Stomach smooth muscle (tissue), 2 donors: ENCODE data around the gene SLC28A1.

Experiments used
- H3K27ac ChIP-seq: one replicate; pipeline ENCODE4 v1.7.0; 2013; ENCODE audit warnings: mild to moderate bottlenecking, low read length, inconsistent platforms
- H3K27me3 ChIP-seq, 2 donors: one replicate each; pipeline ENCODE4 v1.7.0; 2013; ENCODE audit warnings: low read length in 2 of 2; ENCODE audit not compliant: insufficient read depth in 2 of 2, control insufficient read depth in 1 of 2
- H3K36me3 ChIP-seq, 2 donors: one replicate each; pipeline ENCODE4 v1.7.0; 2013; ENCODE audit warnings: low read length in 2 of 2; ENCODE audit not compliant: control insufficient read depth in 2 of 2, insufficient read depth in 2 of 2
- H3K4me1 ChIP-seq: one replicate; pipeline ENCODE4 v1.7.0; 2013; ENCODE audit warnings: low read length; ENCODE audit not compliant: control insufficient read depth, insufficient read depth
- H3K4me3 ChIP-seq, 2 donors: one replicate each; pipeline ENCODE4 v1.7.0; 2013; ENCODE audit warnings: low read length in 2 of 2
- H3K9ac ChIP-seq, 2 donors: one replicate each; pipeline ENCODE4 v1.7.0; 2013; ENCODE audit warnings: low read length in 2 of 2, mild to moderate bottlenecking in 1 of 2
- H3K9me3 ChIP-seq, 2 donors: one replicate each; pipeline ENCODE4 v1.7.0; 2013; ENCODE audit warnings: low read length in 2 of 2; ENCODE audit not compliant: control insufficient read depth in 2 of 2
- donor health status: healthy.
- donor health status: Pancreatic carcinoma.

SLC28A1 gene

DNA sequence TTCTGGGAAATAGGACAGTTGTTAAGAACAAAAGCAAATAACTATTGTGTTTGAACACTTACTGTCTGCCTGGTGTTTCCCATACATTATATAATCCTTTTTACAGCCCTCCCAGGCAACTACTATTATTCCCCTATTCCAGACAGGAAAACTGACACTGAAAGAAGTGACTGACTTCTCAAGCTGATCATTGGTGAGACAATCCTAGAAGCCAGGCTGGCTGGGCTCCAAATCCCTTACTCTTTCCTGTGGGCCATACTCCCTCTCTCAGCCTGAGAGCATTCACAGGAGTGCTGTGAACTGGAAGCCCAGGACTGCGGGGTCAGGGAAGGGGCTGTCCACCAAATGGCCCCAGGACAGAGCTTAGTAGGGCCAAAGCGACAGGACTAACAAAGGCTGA lies 58.0 kb downstream of the SLC28A1 start:
- no peak overlapping the region for H3K27ac ChIP-seq
- no peak overlapping the region for H3K9ac ChIP-seq
- H3K27me3 ChIP-seq: no peaks in the 10 kb centered on the region
- H3K36me3 ChIP-seq: no peaks in the 10 kb centered on the region
- no peaks in the 10 kb centered on the region for H3K4me1 ChIP-seq
- no peak overlapping the region for H3K4me3 ChIP-seq
- no peaks in the 10 kb centered on the region for H3K9me3 ChIP-seq

DNA sequence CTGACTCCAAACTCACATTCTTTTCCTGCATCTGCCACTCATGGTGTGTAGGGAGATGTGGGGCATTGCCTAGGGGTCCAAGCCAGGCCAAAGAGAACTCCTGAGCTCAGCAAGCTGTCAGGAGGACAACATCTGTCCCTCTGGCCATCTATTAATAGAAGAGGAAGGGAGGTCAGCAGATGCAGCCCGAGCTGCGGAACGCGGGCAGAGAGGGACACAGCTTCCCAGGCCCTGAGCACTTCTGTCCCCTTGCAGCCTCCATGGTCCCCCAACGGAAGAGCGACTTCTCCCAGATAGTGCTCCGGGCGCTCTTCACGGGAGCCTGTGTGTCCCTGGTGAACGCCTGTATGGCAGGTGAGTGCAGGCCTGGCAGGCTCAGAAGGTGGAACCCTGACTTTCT lies 59.8 kb downstream of the SLC28A1 start:
- Histone ChIP-seq H3K36me3 (no peaks in the 10 kb centered on the region), H3K9ac (no peak overlapping the region), H3K27ac (no peak overlapping the region), H3K27me3 (no peaks in the 10 kb centered on the region), H3K4me1 (peaks cover 4% of the 10 kb centered on the region), H3K4me3 (no peak overlapping the region), H3K9me3 (no peaks in the 10 kb centered on the region)

DNA sequence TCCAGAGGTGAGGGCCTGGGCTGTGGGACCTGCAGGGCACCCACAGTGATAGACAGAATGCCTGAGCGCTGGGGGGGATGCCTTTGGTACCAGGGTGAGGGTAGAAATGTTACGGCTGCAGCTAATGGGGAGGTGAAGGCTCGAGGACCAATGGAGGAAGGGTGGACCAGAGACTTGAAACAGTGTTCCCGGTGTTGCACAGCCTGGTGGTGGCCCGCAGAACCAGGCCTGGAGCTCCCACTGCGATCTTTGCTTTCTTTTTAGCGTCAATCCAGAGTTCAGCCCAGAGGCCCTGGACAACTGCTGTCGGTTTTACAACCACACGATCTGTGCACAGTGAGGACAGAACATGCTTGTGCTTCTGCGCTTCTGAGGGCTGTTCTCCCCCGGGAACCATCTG lies 60.4 kb downstream of the SLC28A1 start:
- H3K27me3 ChIP-seq: no peaks in the 10 kb centered on the region
- H3K9me3 ChIP-seq: no peaks in the 10 kb centered on the region
- H3K4me3 ChIP-seq: no peak overlapping the region
- H3K9ac ChIP-seq: no peak overlapping the region
- no peak overlapping the region for H3K27ac ChIP-seq
- H3K36me3 ChIP-seq: no peaks in the 10 kb centered on the region
- H3K4me1 ChIP-seq: peaks cover 4% of the 10 kb centered on the region

DNA sequence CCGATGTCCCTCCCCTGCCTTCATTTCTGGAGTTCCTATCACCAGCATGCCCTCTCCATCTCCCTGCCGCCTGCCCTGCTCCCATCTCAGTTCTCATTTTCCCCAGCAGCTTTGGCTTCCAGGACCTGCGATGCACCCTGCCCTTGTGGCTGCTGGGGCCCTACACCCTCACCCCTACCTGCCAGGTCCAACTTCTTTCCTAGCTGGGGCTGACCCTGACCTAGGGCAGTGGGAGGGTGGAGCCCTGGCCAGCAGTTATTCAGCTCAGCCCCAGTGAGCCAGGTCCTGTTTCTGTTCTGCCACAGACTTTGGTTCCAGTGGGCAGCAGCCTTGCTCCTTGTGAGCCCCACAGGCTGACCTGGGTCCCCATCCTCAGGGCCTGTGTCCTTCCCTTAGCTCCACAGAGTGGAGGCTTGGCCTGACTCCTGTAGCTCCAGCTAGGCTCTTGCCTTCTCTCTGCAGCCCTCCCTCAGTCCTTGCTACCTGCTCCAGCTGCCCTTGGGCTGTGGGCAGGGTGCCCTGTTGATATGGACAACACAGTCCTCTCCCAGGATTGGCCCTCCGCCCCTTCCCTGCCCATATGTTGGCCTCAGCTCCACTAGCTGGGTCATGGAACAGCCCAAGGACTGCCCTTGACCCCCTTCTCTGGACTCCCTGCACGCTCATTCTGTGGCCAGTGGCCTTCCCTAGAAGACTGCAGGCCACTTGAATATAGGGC lies 62.5 kb downstream of the SLC28A1 start:
- Histone ChIP-seq H3K9ac (no peak overlapping the region), H3K27me3 (no peaks in the 10 kb centered on the region), H3K27ac (no peak overlapping the region), H3K36me3 (no peaks in the 10 kb centered on the region), H3K4me3 (no peak overlapping the region), H3K4me1 (peaks cover 4% of the 10 kb centered on the region), H3K9me3 (no peaks in the 10 kb centered on the region)

DNA sequence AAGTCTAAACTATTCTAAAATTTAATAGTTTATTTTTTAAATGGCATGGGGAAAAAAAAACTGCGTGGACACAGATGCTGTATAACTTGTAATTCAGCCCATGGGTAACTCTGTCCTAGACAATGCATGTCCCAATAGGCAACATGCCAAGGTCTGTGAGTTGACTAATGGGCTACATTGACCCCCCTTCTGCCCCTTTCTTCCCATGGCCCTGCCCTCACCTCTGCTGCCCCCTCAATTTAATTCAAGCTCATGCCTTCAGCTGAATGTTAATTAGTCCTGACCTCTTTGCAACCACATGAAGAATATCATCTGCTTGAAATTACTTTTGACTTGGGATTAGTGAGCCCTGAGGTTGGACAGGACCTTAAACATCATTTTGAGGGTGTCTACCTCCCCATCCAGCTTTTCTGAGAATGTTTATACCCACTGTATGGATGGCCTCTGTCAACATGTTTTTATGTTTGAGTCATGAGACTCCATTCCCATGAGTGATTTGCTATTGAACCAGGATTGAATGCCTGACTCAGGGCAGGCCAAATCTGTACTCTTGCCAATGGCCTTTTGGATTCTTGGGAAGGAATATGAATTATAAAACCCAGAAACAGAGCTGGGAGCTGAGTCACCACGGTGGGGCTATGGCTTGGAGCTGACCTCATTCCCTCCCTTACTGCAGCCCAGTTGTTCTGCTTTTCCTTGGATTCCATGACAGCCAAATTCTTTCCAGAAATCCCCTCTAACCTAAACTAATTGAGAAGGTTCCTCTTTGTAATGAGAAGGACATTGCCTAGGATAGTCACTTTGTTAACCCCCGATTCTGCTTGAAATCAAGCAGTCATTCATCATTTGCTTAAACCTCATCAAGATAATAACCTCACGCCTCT lies 63.7 kb downstream of the SLC28A1 start:
- H3K27ac ChIP-seq: no peak overlapping the region

DNA sequence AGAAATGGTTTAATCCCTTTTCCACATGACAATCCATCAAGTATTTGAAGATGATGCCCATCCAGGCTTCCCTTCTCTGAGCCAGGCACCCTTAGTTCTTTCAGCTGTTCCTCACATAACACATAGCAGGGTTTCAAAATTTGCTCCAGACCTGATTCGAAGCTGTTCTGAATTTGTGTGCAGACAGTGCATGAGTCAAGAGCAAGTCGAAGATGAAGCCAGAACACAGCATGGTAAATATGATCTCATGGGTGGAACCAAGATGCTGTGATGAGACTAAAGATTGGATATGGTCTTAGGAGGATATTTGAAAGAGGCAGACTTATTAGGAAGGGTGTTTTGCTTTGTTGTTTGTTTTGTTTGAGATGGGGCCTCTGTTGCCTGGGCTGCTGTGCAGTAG lies 64.6 kb downstream of the SLC28A1 start:
- no peaks in the 10 kb centered on the region for H3K27me3 ChIP-seq
- no peak overlapping the region for H3K9ac ChIP-seq
- no peak overlapping the region for H3K27ac ChIP-seq
- H3K9me3 ChIP-seq: no peaks in the 10 kb centered on the region
- H3K4me1 ChIP-seq: peaks cover 4% of the 10 kb centered on the region
- no peaks in the 10 kb centered on the region for H3K36me3 ChIP-seq
- no peak overlapping the region for H3K4me3 ChIP-seq

More for the DNA sequence above, 63.7 kb downstream of the SLC28A1 start:
- H3K9ac ChIP-seq: no peak overlapping the region
- no peaks in the 10 kb centered on the region for H3K27me3 ChIP-seq
- H3K4me3 ChIP-seq: no peak overlapping the region
- H3K36me3 ChIP-seq: no peaks in the 10 kb centered on the region
- H3K4me1 ChIP-seq: peaks cover 4% of the 10 kb centered on the region
- no peaks in the 10 kb centered on the region for H3K9me3 ChIP-seq

DNA sequence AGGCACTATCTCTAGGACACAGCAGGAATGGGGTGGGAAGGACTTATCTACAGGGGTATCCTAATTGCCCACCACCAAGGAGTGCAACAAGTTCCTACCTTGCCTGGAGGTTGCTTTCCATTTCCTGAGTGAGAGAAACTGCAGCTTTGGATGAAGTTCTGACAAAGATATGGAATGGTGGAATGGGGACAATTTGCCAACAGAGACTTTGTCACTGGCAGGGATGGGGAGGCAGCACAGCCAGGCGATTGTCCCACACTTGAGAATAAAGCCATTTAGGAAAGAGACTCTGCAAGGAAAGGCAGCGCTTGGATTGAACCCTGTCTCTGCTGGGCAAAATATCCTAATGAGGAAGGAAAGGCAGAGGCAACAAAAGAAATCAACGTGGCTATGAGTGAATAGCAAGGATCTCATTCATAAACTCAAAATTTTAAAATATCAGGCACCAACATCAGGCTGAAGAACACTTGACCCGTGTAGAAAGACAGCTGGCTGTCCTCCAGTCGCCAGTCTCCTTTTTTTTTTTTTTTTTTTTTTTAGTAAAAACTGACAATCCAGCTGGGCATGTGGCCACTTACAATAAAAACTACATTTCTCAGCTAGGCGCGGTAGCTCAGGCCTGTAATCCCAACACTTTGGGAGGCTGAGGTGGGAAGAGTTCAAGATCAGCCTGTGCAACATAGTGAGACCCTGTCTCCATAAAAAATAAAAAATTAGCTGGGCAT lies 65.5 kb downstream of the SLC28A1 start:
- Histone ChIP-seq H3K4me1 (peaks cover 8% of the 10 kb centered on the region), H3K27me3 (no peaks in the 10 kb centered on the region), H3K9me3 (no peaks in the 10 kb centered on the region), H3K4me3 (no peak overlapping the region), H3K36me3 (no peaks in the 10 kb centered on the region), H3K27ac (no peak overlapping the region), H3K9ac (no peak overlapping the region)

DNA sequence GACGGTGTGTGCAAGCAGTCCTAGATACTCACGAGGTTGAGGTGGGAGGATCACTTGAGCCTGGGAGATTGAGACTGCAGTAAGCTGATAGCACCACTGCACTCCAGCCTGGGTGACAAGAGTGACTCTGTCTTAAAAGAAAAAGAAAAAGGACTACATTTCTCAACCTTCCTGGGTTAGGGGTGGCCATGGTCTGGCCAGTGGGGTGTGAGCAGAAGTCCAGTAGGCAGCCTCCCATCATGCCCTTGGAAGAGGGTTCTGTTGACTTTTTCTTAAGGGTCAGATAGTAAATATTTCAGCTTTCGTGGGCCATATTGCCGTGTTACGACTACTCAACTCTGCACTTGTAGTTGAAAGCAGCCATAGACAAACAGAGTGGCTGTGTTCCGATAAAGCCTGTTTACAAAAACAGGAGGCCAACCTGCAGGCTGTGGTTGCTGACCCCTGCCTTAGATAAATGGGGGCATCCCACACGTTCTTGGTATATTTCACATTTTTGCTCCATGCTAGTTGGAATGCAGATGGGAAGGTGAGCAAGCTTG lies 66.2 kb downstream of the SLC28A1 start:
- Histone ChIP-seq H3K9me3 (no peaks in the 10 kb centered on the region), H3K4me1 (peaks cover 11% of the 10 kb centered on the region), H3K9ac (no peak overlapping the region)

DNA sequence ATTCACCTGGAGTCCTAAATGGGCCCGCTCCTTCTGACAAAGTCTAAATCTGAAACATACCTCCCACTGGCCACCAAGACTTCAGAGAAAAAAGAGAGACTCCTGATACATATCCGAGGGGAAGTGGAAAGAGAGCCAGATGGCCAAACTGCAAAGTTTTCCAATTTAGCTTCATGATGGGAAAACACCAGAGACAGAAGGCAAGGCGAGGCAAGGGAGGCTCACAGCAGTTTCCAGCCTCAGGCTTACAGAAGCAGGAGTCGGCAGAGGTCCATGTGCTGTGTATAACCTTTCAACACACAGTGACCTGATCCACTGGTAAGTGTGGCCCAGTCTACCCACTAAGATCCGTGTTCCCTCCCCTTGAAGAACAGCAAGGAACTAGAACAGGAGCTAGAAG lies 67.3 kb downstream of the SLC28A1 start:
- no peaks in the 10 kb centered on the region for H3K27me3 ChIP-seq
- H3K27ac ChIP-seq: no peak overlapping the region
- peaks cover 12% of the 10 kb centered on the region for H3K4me1 ChIP-seq

More for the DNA sequence above, 66.2 kb downstream of the SLC28A1 start:
- Histone ChIP-seq H3K36me3 (no peaks in the 10 kb centered on the region), H3K27me3 (no peaks in the 10 kb centered on the region), H3K27ac (no peak overlapping the region), H3K4me3 (no peak overlapping the region)

DNA sequence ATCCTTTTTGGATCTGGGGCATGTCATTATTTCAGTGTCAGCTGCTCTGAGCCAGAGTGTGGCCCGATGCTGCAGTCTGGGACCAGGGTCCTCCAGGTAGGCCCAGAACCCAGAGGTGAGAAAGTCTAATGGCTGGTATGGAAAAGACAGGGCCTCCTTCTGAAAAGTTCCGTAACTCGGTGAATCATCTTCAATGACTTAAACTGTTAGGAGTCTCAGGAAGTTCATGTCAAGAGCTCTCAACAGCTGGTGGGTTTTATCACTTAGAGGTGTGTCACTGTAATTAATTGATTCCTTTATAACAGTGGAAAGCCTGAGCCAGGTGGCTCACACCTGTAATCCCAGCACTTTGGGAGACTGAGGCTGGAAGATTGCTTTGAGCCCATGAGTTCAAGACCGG lies 68.7 kb downstream of the SLC28A1 start:
- no peak overlapping the region for H3K27ac ChIP-seq
- H3K9ac ChIP-seq: no peak overlapping the region
- H3K27me3 ChIP-seq: no peaks in the 10 kb centered on the region
- no peak overlapping the region for H3K4me3 ChIP-seq
- H3K9me3 ChIP-seq: no peaks in the 10 kb centered on the region
- peaks cover 10% of the 10 kb centered on the region for H3K4me1 ChIP-seq
- H3K36me3 ChIP-seq: no peaks in the 10 kb centered on the region

More for the DNA sequence above, 67.3 kb downstream of the SLC28A1 start:
- Histone ChIP-seq H3K9ac (no peak overlapping the region), H3K4me3 (no peak overlapping the region), H3K36me3 (no peaks in the 10 kb centered on the region), H3K9me3 (no peaks in the 10 kb centered on the region)
